ENCODE results near the gene NOP53.
"Not testable (repeated sequence)": the region's sequence is repeated elsewhere in the genome, so short reads cannot be mapped to it uniquely, and the experiment has no call there.

DNA sequence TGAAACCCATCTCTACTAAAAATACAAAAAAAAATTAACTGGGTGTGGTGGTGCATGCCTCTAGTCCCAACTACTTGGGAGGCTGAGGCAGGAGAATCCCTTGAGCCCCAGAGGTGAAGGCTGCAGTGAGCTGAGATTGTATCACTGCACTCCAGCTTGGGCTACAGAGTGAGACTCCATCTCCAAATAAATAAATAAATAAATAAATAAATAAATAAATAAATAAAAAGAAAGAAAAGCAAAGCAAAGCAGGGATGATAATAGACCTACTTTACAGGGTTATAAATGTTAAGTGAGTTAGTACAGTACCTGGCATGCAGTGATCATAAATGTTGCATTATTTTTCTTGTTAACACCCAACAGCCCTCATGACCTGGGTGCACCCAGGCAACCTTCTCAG is 30.5 kb upstream of the NOP53 start:
- not testable (repeated sequence) for TF ChIP-seq POLR2AphosphoS5, POLR2A (IDR thresholded peaks at IDR 0.05; ENCODE audit: low read depth, low read length)

Measured in GM12891 (cell line).